Progenitor cell of endocrine pancreas (in vitro differentiated cells): Measurements from ENCODE around the gene POU2AF1. TPM values are rescaled to one million over a fixed set of nuclear protein-coding genes. Genes with fewer than 3 reads are reported as not detected.

Source experiments
- DNase-seq: peaks from one replicate; pipeline ENCODE4 v3.0.0; 2021; ENCODE audit warnings: low spot score; ENCODE audit not compliant: unreplicated experiment
- H3K27ac Mint-ChIP-seq: 2 replicates; pipeline ENCODE4 v1.8.0; 2021; ENCODE audit warnings: mild to moderate bottlenecking, moderate library complexity, mixed read lengths
- H3K27me3 Mint-ChIP-seq: 2 replicates; pipeline ENCODE4 v1.8.0; 2021; ENCODE audit warnings: mixed read lengths
- H3K36me3 Mint-ChIP-seq: 2 replicates; pipeline ENCODE4 v1.8.0; 2022; ENCODE audit warnings: mixed read lengths; ENCODE audit not compliant: insufficient read depth
- H3K4me1 Mint-ChIP-seq: 2 replicates; pipeline ENCODE4 v1.8.0; 2021; ENCODE audit warnings: low read depth, mixed read lengths
- H3K4me3 Mint-ChIP-seq: 2 replicates; pipeline ENCODE4 v1.8.0; 2021; ENCODE audit warnings: low read depth, mild to moderate bottlenecking, moderate library complexity, mixed read lengths
- H3K9me3 Mint-ChIP-seq: 2 replicates; pipeline ENCODE4 v1.8.0; 2021; ENCODE audit warnings: low read depth, mixed read lengths
- CTCF ChIP-seq: fragments of 200-600 bp; sonication (generic); IDR thresholded peaks from one replicate; pipeline ENCODE4 v1.5.0; 2021; ENCODE audit warnings: antibody characterized with exemption, mild to moderate bottlenecking; ENCODE audit not compliant: unreplicated experiment
- total RNA-seq: library from RNA; stranded (reverse); gene quantifications from 2 replicates; pipeline ENCODE4 v1.2.1, GENCODE V29; 2021

POU2AF1 gene
- total RNA-seq, 1 donor from 2014 or later, result 0.43 TPM

- TF ChIP-seq CTCF, result no peak
- H3K4me3 Mint-ChIP-seq, result no peak overlapping the region
- H3K27me3 Mint-ChIP-seq, result peaks cover 38% of the 10 kb centered on the region
- no peak overlapping the region for H3K27ac Mint-ChIP-seq
- H3K4me1 Mint-ChIP-seq, result peaks cover 27% of the 10 kb centered on the region
- H3K9me3 Mint-ChIP-seq, result no peaks in the 10 kb centered on the region
- no peaks in the 10 kb centered on the region for H3K36me3 Mint-ChIP-seq
- no peak for DNase-seq
Observed at GRCh38 chr11:111307472-111308108, 71.5 kb downstream of the POU2AF1 start.

GRCh38 chr11:111306321-111306720 lies 72.8 kb downstream of the POU2AF1 start:
- Mint-ChIP-seq H3K27ac (no peak overlapping the region), H3K36me3 (no peaks in the 10 kb centered on the region), H3K4me1 (peaks cover 31% of the 10 kb centered on the region), H3K4me3 (no peak overlapping the region), H3K27me3 (peaks cover 44% of the 10 kb centered on the region), H3K9me3 (no peaks in the 10 kb centered on the region)
- TF ChIP-seq CTCF, result no peak
- DNase-seq, result no peak

- DNase-seq, result no peak
- Mint-ChIP-seq H3K4me3 (no peak overlapping the region), H3K4me1 (peaks cover 31% of the 10 kb centered on the region), H3K9me3 (no peaks in the 10 kb centered on the region), H3K27me3 (peaks cover 47% of the 10 kb centered on the region), H3K27ac (no peak overlapping the region), H3K36me3 (no peaks in the 10 kb centered on the region)
- no peak for TF ChIP-seq CTCF
Observed at GRCh38 chr11:111305876-111306275, 73.2 kb downstream of the POU2AF1 start.

GRCh38 chr11:111305162-111305802 lies 73.8 kb downstream of the POU2AF1 start:
- H3K9me3 Mint-ChIP-seq, result no peaks in the 10 kb centered on the region
- TF ChIP-seq CTCF, result no peak
- H3K27ac Mint-ChIP-seq, result no peak overlapping the region
- no peaks in the 10 kb centered on the region for H3K36me3 Mint-ChIP-seq
- peaks cover 31% of the 10 kb centered on the region for H3K4me1 Mint-ChIP-seq
- no peak overlapping the region for H3K4me3 Mint-ChIP-seq
- peaks cover 47% of the 10 kb centered on the region for H3K27me3 Mint-ChIP-seq
- no peak for DNase-seq

- Mint-ChIP-seq H3K27me3 (peaks cover 47% of the 10 kb centered on the region), H3K4me3 (no peak overlapping the region), H3K9me3 (no peaks in the 10 kb centered on the region), H3K36me3 (no peaks in the 10 kb centered on the region), H3K27ac (no peak overlapping the region), H3K4me1 (peaks cover 22% of the 10 kb centered on the region)
- TF ChIP-seq CTCF, result no peak
- DNase-seq, result no peak
Observed at GRCh38 chr11:111303461-111303860, 75.6 kb downstream of the POU2AF1 start.
